Endothelial cell of umbilical vein (primary cell): Measurements from ENCODE around the gene ATIC.

Experiments
- CTCF ChIP-seq, 2 donors: IDR thresholded peaks; 1 replicate in 1 of 2; 2 replicates in 1 of 2; pipeline ENCODE4 v1.5.1; 2011; ENCODE audit warnings: low read length in 2 of 2, mild to moderate bottlenecking in 2 of 2, moderate library complexity in 2 of 2, control low read depth in 1 of 2, inconsistent platforms in 1 of 2, low read depth in 1 of 2; ENCODE audit not compliant: insufficient read depth in 1 of 2; ENCODE audit errors: extremely low read depth in 1 of 2
- POLR2AphosphoS5 ChIP-seq: IDR thresholded peaks from 2 replicates; pipeline ENCODE4 v1.6.1; 2012; ENCODE audit warnings: low read depth, mild to moderate bottlenecking, control low read depth, low read length, moderate library complexity; ENCODE audit not compliant: insufficient read depth

GRCh38 chr2:215275824-215276223 is 36.0 kb upstream of the ATIC start:
- TF ChIP-seq CTCF (IDR thresholded peaks at IDR 0.05; ENCODE audit: extremely low read depth in 1 of 2, insufficient read depth in 1 of 2, low read depth in 1 of 2, low read length in 2 of 2) = no peak
- TF ChIP-seq POLR2AphosphoS5 = no peak
